Measurements from ENCODE around the gene UPF2. TPM values are rescaled to one million over a fixed set of nuclear protein-coding genes. Genes with fewer than 3 reads are reported as not detected.

UPF2 gene
- 10 to 100 TPM; 16.0 to 44.0 (median 17.3) TPM for total RNA-seq

DNA sequence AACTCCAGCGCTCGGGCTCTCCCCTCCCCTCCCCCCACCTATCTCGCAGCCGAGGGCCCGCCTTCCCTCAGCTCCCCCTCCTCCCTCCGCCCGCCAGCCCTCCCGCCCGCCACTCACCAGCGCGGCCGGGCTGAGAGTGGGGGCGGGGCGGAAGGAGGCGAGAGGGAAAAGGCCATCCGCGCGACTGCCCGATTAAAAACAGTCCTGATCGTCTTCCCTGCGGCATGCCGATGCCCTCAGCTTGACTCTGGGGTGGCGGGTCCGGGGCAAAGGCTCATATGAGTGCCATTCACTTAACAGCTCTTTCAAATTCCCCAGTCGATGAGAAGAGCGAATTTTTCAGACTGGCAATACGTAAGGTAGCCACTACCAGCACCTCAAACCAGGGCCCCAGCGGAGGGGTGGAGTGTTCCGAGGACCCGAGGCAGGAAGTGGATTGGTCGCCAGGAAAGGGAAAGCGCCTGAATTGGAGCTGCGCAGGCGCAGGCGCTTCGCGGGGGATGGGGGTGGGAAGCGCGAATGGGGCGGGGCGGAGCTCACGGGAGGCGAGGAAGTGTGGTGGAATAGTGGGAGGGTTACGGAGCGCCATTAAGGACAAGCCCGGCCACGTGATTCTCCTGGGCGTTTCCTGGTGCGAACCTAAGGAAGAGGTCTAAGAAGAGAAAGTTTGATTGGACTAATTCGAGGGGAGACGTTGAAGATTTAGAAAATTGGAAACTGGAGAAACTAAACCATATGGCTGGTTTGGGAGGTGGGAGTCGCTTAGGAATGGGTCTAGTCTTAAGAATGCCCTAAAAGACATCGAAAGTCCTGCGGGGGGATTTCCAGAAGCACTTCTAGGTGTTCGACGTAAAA, at the start of gene UPF2:
UPF2 (minus strand) TSS at position 13 of the 855 bp plus-strand sequence. CDS start 7,386 bp downstream, outside the sequence.
- Histone ChIP-seq H3K36me3 (no peaks in the 10 kb centered on the region), H3K27ac (peak within 1 kb of the TSS; percentile 93 to 100 (median 96)), H3K27me3 (no peaks in the 10 kb centered on the region), H3K9me3 (no peaks in the 10 kb centered on the region), H3K4me1 (peaks cover 8 to 23% (median 13%) of the 10 kb centered on the region in 4 donors), H3K4me3 (peak within 1 kb of the TSS; percentile 84 to 100 (median 98))
- peak; percentile 96 to 98 for DNase-seq
- TF ChIP-seq EP300 (IDR thresholded peaks at IDR 0.05): peak in 2 of 4 donors; percentile 10 to 76
- peak in 1 of 4 donors; percentile 13 for TF ChIP-seq POLR2A (IDR thresholded peaks at IDR 0.05)
- TF ChIP-seq CTCF (IDR thresholded peaks at IDR 0.05): peak in 3 of 6 experiments; percentile 19 to 33 (median 32)
- peak; percentile 65 to 73 for TF ChIP-seq POLR2AphosphoS5 (IDR thresholded peaks at IDR 0.05)
- 4 to 7% methylated on average over 32 to 52 of the region's 56 CpGs for WGBS, 2 donors
- ATAC-seq (ENCODE audit: low FRiP score in 2 of 2): peak; percentile 97 to 98

GRCh38 chr10:12091421-12091820, 48.8 kb upstream of the UPF2 start:
- no peak overlapping the region for H3K4me3 ChIP-seq
- WGBS, 2 donors: 75 to 82% methylated on average over 4 of the region's 4 CpGs
- DNase-seq (no peak), ATAC-seq (ENCODE audit: low FRiP score in 2 of 2) (no peak)
- no peaks in the 10 kb centered on the region for H3K4me1 ChIP-seq
- H3K9me3 ChIP-seq: no peaks in the 10 kb centered on the region
- no peak overlapping the region for H3K27ac ChIP-seq
- TF ChIP-seq CTCF (IDR thresholded peaks at IDR 0.05) (no peak), POLR2AphosphoS5 (IDR thresholded peaks at IDR 0.05) (no peak), EP300 (IDR thresholded peaks at IDR 0.05) (no peak), POLR2A (IDR thresholded peaks at IDR 0.05) (no peak)
- no peaks in the 10 kb centered on the region for H3K27me3 ChIP-seq
- H3K36me3 ChIP-seq: peaks cover 19 to 68% (median 48%) of the 10 kb centered on the region in 4 donors

DNA sequence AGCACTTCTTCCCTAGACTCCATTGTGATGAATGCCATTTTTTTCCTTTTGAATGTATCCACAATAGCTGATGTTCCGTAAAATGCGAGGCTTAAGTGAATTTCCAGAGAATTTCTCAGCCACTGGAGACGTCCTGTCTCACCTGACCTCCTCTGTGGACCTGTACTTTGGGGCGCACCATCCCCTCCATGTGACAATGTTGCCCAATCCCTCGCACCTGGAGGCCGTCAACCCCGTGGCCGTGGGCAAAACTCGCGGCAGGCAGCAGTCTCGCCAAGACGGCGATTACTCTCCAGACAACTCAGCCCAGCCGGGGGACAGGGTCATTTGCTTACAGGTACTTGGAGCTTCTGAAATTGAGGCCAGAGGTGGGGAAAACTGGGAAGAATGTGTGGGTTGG, 46.3 kb upstream of the UPF2 start:
- ATAC-seq (ENCODE audit: low FRiP score in 2 of 2) (no peak), DNase-seq (peak in 1 of 2 donors; percentile 40)
- no peaks in the 10 kb centered on the region for H3K9me3 ChIP-seq
- H3K36me3 ChIP-seq: peaks cover 21 to 78% (median 48%) of the 10 kb centered on the region in 4 donors
- WGBS, 2 donors: 94 to 95% methylated on average over 8 to 14 of the region's 14 CpGs
- H3K4me3 ChIP-seq: no peak overlapping the region
- no peak for TF ChIP-seq POLR2AphosphoS5 (IDR thresholded peaks at IDR 0.05)
- no peak for TF ChIP-seq POLR2A (IDR thresholded peaks at IDR 0.05)
- no peak for TF ChIP-seq CTCF (IDR thresholded peaks at IDR 0.05)
- TF ChIP-seq EP300 (IDR thresholded peaks at IDR 0.05): no peak
- H3K27ac ChIP-seq: no peak overlapping the region
- H3K4me1 ChIP-seq: no peaks in the 10 kb centered on the region
- no peaks in the 10 kb centered on the region for H3K27me3 ChIP-seq

DNA sequence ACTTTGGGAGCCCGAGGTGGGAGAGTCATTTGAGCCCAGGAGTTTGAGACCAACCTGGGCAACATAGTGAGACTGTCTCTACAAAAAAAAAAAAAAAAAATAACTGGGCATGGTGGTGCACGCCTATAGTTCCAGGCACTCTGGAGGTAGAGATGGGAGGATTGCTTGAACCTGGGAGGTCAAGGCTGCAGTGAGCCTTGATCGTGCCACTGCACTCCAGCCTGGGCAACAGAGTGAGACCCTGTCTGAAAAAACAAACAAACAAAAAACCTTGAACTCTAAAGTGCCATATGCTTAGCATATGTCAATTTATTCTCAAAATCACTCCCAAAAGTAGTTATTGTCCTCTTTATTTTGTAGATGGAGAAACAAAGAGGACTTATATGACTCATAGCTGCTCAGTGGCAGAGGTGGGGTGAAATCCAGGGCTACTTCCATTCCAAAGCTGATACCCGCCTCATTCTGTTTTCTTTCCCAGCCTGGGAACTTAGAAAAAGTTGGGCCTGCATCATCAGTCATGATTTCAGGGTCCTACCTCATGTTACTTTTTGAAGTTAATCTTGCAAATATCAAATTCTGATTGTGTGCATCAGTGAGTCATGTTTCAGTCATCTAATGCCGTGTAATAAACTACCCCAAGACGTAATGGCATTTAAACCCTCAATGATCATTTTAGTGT, 39.4 kb upstream of the UPF2 start:
- Histone ChIP-seq H3K27ac (no peak overlapping the region), H3K9me3 (no peaks in the 10 kb centered on the region), H3K27me3 (no peaks in the 10 kb centered on the region), H3K4me1 (no peaks in the 10 kb centered on the region), H3K36me3 (peaks cover 5 to 54% (median 16%) of the 10 kb centered on the region in 4 donors), H3K4me3 (no peak overlapping the region)
- no peak for DNase-seq
- WGBS, 2 donors: 78 to 93% methylated on average over 6 of the region's 6 CpGs
- TF ChIP-seq POLR2AphosphoS5 (IDR thresholded peaks at IDR 0.05) (no peak), EP300 (IDR thresholded peaks at IDR 0.05) (no peak), CTCF (IDR thresholded peaks at IDR 0.05) (no peak), POLR2A (IDR thresholded peaks at IDR 0.05) (no peak)
- ATAC-seq (ENCODE audit: low FRiP score in 2 of 2): no peak
